ENCODE results near the gene MYB. TPM values are rescaled to one million over a fixed set of nuclear protein-coding genes. Genes with fewer than 3 reads are reported as not detected.
"Not testable (repeated sequence)": the region's sequence is repeated elsewhere in the genome, so short reads cannot be mapped to it uniquely, and the experiment has no call there.

The MYB gene
- total and polyA plus RNA-seq, 7 donors = 0.55 to 27.8 (median 12.0) TPM; not detected in 2

GRCh38 chr6:135163440-135163738, 17.7 kb upstream of the MYB start:
- WGBS, 2 donors = 56 to 86% methylated on average over 3 of the region's 3 CpGs
- H3K36me3 ChIP-seq = no peaks in the 10 kb centered on the region
- no peak for DNase-seq
- no peak overlapping the region for H3K4me3 ChIP-seq
- no peaks in the 10 kb centered on the region for H3K4me1 ChIP-seq
- no peaks in the 10 kb centered on the region for H3K9me3 ChIP-seq
- H3K27me3 ChIP-seq = no peaks in the 10 kb centered on the region
- H3K27ac ChIP-seq = no peak overlapping the region
- TF ChIP-seq CTCF (IDR thresholded peaks at IDR 0.05) = no peak
- TF ChIP-seq POLR2A (IDR thresholded peaks at IDR 0.05) = no peak
- TF ChIP-seq EP300 (IDR thresholded peaks at IDR 0.05) = no peak
- TF ChIP-seq POLR2AphosphoS5 (IDR thresholded peaks at IDR 0.05) = no peak
- intact Hi-C loops (cut with DNase I) = no loop called here

- intact Hi-C loops (cut with DNase I); H3K27ac ChIP-seq; H3K4me3 ChIP-seq; H3K27me3 ChIP-seq; H3K9me3 ChIP-seq; H3K4me1 ChIP-seq; H3K36me3 ChIP-seq; DNase-seq: not testable (repeated sequence)
- 91 to 94% methylated on average over 6 of the region's 6 CpGs for WGBS, 2 donors
These were observed 16.7 kb upstream of the MYB start for GRCh38 chr6:135164387-135164786.

GRCh38 chr6:135165031-135165430, 16.1 kb upstream of the MYB start:
- Histone ChIP-seq H3K36me3 (no peaks in the 10 kb centered on the region), H3K27ac (no peak overlapping the region), H3K4me3 (no peak overlapping the region), H3K27me3 (no peaks in the 10 kb centered on the region), H3K9me3 (no peaks in the 10 kb centered on the region), H3K4me1 (no peaks in the 10 kb centered on the region)
- intact Hi-C loops (cut with DNase I) = no loop called here
- WGBS, 2 donors = 81 to 86% methylated on average over 2 of the region's 2 CpGs
- DNase-seq = no peak
- TF ChIP-seq POLR2AphosphoS5 (IDR thresholded peaks at IDR 0.05) (no peak), CTCF (IDR thresholded peaks at IDR 0.05) (no peak)

DNA sequence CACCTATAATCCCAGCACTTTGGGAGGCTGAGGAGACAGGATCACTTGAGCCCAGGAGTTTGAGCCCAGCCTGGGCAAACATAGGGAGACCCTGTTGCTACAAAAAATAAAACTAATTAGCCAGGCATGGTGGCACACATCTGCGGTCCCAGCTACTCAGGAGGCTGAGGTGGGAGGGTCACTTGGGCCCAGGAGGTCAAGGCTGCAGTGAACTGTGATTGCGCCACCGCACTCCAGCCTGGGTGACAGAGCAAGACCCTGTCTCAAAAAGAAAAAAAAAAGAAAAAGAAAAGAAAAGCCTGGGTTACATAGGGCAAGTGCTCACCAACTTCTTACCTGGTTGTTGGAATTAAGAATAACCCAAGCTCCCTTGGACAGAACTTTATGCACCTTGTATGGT, 14.6 kb upstream of the MYB start:
- H3K27me3 ChIP-seq = no peaks in the 10 kb centered on the region
- intact Hi-C loops (cut with DNase I) = no loop called here
- no peaks in the 10 kb centered on the region for H3K36me3 ChIP-seq
- H3K27ac ChIP-seq = no peak overlapping the region
- no peak overlapping the region for H3K4me3 ChIP-seq
- no peaks in the 10 kb centered on the region for H3K4me1 ChIP-seq
- WGBS, 2 donors = 95 to 96% methylated on average over 3 of the region's 3 CpGs
- H3K9me3 ChIP-seq = no peaks in the 10 kb centered on the region
- no peak for DNase-seq
- TF ChIP-seq CTCF (IDR thresholded peaks at IDR 0.05) (no peak), POLR2AphosphoS5 (IDR thresholded peaks at IDR 0.05) (no peak)

DNA sequence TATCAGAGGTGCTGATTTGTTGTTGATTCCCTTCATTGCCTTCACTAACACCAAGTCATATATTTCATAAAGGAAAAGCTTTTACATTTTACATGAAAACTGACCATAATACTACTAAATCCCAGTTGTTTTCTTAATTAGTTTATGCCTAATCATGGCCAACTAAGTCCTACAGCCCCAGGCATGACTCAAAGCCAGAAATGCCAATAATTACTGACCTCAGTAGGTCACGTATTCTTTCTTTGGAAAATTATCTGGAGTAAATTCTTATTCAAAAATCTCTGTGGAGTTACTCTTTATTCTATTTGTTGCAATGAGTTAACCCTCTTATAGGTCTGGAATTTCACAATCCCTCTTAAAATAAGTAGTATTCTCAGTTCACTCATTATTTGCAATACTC, 13.5 kb upstream of the MYB start:
- WGBS, 2 donors = 96 to 97% methylated on average over 1 of the region's 1 CpG
- no peak for TF ChIP-seq POLR2A (IDR thresholded peaks at IDR 0.05)
- TF ChIP-seq EP300 (IDR thresholded peaks at IDR 0.05) = no peak
- TF ChIP-seq CTCF (IDR thresholded peaks at IDR 0.05) = no peak
- TF ChIP-seq POLR2AphosphoS5 (IDR thresholded peaks at IDR 0.05) = no peak
- intact Hi-C loops (cut with DNase I) = no loop called here

More for the DNA sequence above, 13.5 kb upstream of the MYB start:
- H3K27me3 ChIP-seq = no peaks in the 10 kb centered on the region
- no peak for DNase-seq
- no peaks in the 10 kb centered on the region for H3K36me3 ChIP-seq
- no peaks in the 10 kb centered on the region for H3K9me3 ChIP-seq
- no peak overlapping the region for H3K27ac ChIP-seq
- H3K4me1 ChIP-seq = no peaks in the 10 kb centered on the region
- no peak overlapping the region for H3K4me3 ChIP-seq
